Adipocyte (in vitro differentiated cells): ENCODE measurements around the gene CRIM1.
"Not testable (repeated sequence)": the region's sequence is repeated elsewhere in the genome, so short reads cannot be mapped to it uniquely, and the experiment has no call there.

Experiments used
- DNase-seq: peaks from one replicate; pipeline ENCODE4 v3.0.0-alpha.2; 2015; ENCODE audit warnings: low read depth
- H3K27me3 ChIP-seq: replicated peaks from 2 replicates; pipeline ENCODE4 v1.7.0; 2013; ENCODE audit warnings: mild to moderate bottlenecking, low read length, moderate library complexity; ENCODE audit not compliant: control insufficient read depth, insufficient read depth
- H3K36me3 ChIP-seq: 2 replicates; pipeline ENCODE4 v1.7.0; 2013; ENCODE audit warnings: low read length, mild to moderate bottlenecking, moderate library complexity; ENCODE audit not compliant: control insufficient read depth, insufficient read depth, severe bottlenecking
- H3K4me1 ChIP-seq: 2 replicates; pipeline ENCODE4 v1.7.0; 2013; ENCODE audit warnings: mild to moderate bottlenecking, low read length, moderate library complexity; ENCODE audit not compliant: control insufficient read depth, insufficient read depth
- H3K4me3 ChIP-seq: 2 replicates; pipeline ENCODE4 v1.7.0; 2013; ENCODE audit warnings: mild to moderate bottlenecking, low read length, moderate library complexity
- H3K9ac ChIP-seq: 2 replicates; pipeline ENCODE4 v1.7.0; 2013; ENCODE audit warnings: mild to moderate bottlenecking, low read length, moderate library complexity
- H3K9me3 ChIP-seq: 2 replicates; pipeline ENCODE4 v1.7.0; 2013; ENCODE audit warnings: mild to moderate bottlenecking, low read length, moderate library complexity; ENCODE audit not compliant: control insufficient read depth

CRIM1 gene

GRCh38 chr2:36355151-36355889 is at the start of gene CRIM1:
TSS of gene CRIM1 (plus strand) at chr2:36355778. CDS start at chr2:36356293, 515 bp downstream.
- H3K27me3 ChIP-seq, result no peaks in the 10 kb centered on the region
- peak within 1 kb of the TSS; percentile 97 for H3K9ac ChIP-seq
- DNase-seq, result peak; percentile 94
- H3K36me3 ChIP-seq, result no peaks in the 10 kb centered on the region
- peak within 1 kb of the TSS; percentile 96 for H3K4me3 ChIP-seq
- no peaks in the 10 kb centered on the region for H3K9me3 ChIP-seq
- peaks cover 45% of the 10 kb centered on the region for H3K4me1 ChIP-seq

GRCh38 chr2:36307441-36307840 is 48.1 kb upstream of the CRIM1 start:
- Histone ChIP-seq H3K9me3 (no peaks in the 10 kb centered on the region), H3K4me3 (no peak overlapping the region), H3K27me3 (no peaks in the 10 kb centered on the region), H3K4me1 (no peaks in the 10 kb centered on the region), H3K36me3 (no peaks in the 10 kb centered on the region), H3K9ac (no peak overlapping the region)
- DNase-seq, result no peak

- not testable (repeated sequence) for H3K4me1 ChIP-seq, H3K9me3 ChIP-seq
Observed at GRCh38 chr2:36310444-36310843, 45.1 kb upstream of the CRIM1 start.

GRCh38 chr2:36318547-36318946 is 37.0 kb upstream of the CRIM1 start:
- Histone ChIP-seq H3K9me3 (peaks cover 5% of the 10 kb centered on the region), H3K9ac (no peak overlapping the region), H3K36me3 (no peaks in the 10 kb centered on the region), H3K4me1 (no peaks in the 10 kb centered on the region), H3K27me3 (peaks cover 21% of the 10 kb centered on the region), H3K4me3 (no peak overlapping the region)
- DNase-seq, result peak; percentile 6

More at GRCh38 chr2:36310444-36310843, 45.1 kb upstream of the CRIM1 start:
- H3K9ac ChIP-seq, H3K27me3 ChIP-seq, H3K36me3 ChIP-seq, H3K4me3 ChIP-seq, DNase-seq: not testable (repeated sequence)

- H3K36me3 ChIP-seq, result no peaks in the 10 kb centered on the region
- H3K9me3 ChIP-seq, result no peaks in the 10 kb centered on the region
- peaks cover 9% of the 10 kb centered on the region for H3K27me3 ChIP-seq
- H3K4me3 ChIP-seq, result no peak overlapping the region
- DNase-seq, result peak; percentile 52
- H3K9ac ChIP-seq, result no peak overlapping the region
- H3K4me1 ChIP-seq, result no peaks in the 10 kb centered on the region
Observed at GRCh38 chr2:36322108-36322507, 33.5 kb upstream of the CRIM1 start.

GRCh38 chr2:36326286-36326685 is 29.3 kb upstream of the CRIM1 start:
- Histone ChIP-seq H3K4me3 (no peak overlapping the region), H3K36me3 (no peaks in the 10 kb centered on the region), H3K9me3 (no peaks in the 10 kb centered on the region), H3K9ac (no peak overlapping the region), H3K4me1 (peaks cover 14% of the 10 kb centered on the region), H3K27me3 (peaks cover 5% of the 10 kb centered on the region)
- DNase-seq, result no peak

GRCh38 chr2:36329251-36329650 is 26.3 kb upstream of the CRIM1 start:
- Histone ChIP-seq H3K36me3 (no peaks in the 10 kb centered on the region), H3K4me3 (no peak overlapping the region), H3K27me3 (no peaks in the 10 kb centered on the region), H3K9ac (no peak overlapping the region), H3K4me1 (peaks cover 14% of the 10 kb centered on the region), H3K9me3 (no peaks in the 10 kb centered on the region)
- DNase-seq, result peak; percentile 51

GRCh38 chr2:36329746-36330472 is 25.7 kb upstream of the CRIM1 start:
- H3K9ac ChIP-seq, result no peak overlapping the region

GRCh38 chr2:36330473-36331395 is 24.8 kb upstream of the CRIM1 start:
- Histone ChIP-seq H3K27me3 (no peaks in the 10 kb centered on the region), H3K36me3 (no peaks in the 10 kb centered on the region), H3K9me3 (no peaks in the 10 kb centered on the region), H3K4me3 (no peak overlapping the region), H3K4me1 (peaks cover 14% of the 10 kb centered on the region), H3K9ac (no peak overlapping the region)
- DNase-seq, result peak; percentile 40

More at GRCh38 chr2:36329746-36330472, 25.7 kb upstream of the CRIM1 start:
- no peak overlapping the region for H3K4me3 ChIP-seq
- H3K27me3 ChIP-seq, result no peaks in the 10 kb centered on the region
- no peaks in the 10 kb centered on the region for H3K36me3 ChIP-seq
- DNase-seq, result peak; percentile 40
- H3K9me3 ChIP-seq, result no peaks in the 10 kb centered on the region
- H3K4me1 ChIP-seq, result peaks cover 14% of the 10 kb centered on the region

- no peaks in the 10 kb centered on the region for H3K36me3 ChIP-seq
- no peak for DNase-seq
- no peak overlapping the region for H3K9ac ChIP-seq
- H3K27me3 ChIP-seq, result no peaks in the 10 kb centered on the region
- H3K4me1 ChIP-seq, result peaks cover 14% of the 10 kb centered on the region
- H3K9me3 ChIP-seq, result no peaks in the 10 kb centered on the region
- no peak overlapping the region for H3K4me3 ChIP-seq
Observed at GRCh38 chr2:36333350-36334012, 22.1 kb upstream of the CRIM1 start.
